Mesendoderm (in vitro differentiated cells): ENCODE measurements around the gene CSGALNACT2.

Experiments
- DNase-seq: peaks from one replicate; pipeline ENCODE4 v3.0.0; 2013
- H2AK5ac ChIP-seq: 2 replicates; pipeline ENCODE4 v1.6.1; 2013; ENCODE audit warnings: low read length, inconsistent platforms
- H2BK120ac ChIP-seq: 2 replicates; pipeline ENCODE4 v1.6.1; 2013; ENCODE audit warnings: low read depth, mild to moderate bottlenecking, low read length, moderate library complexity, mixed read lengths
- H2BK15ac ChIP-seq: replicated peaks from 2 replicates; pipeline ENCODE4 v1.6.1; 2013; ENCODE audit warnings: low read depth, mild to moderate bottlenecking, moderate library complexity
- H2BK5ac ChIP-seq: 2 replicates; pipeline ENCODE4 v1.6.1; 2013; ENCODE audit warnings: low read length, inconsistent platforms
- H3K18ac ChIP-seq: 2 replicates; pipeline ENCODE4 v1.6.1; 2013; ENCODE audit warnings: mild to moderate bottlenecking, low read length, mixed read lengths
- H3K23ac ChIP-seq: one replicate; pipeline ENCODE4 v1.6.1; 2013; ENCODE audit warnings: low read length
- H3K27ac ChIP-seq: 2 replicates; pipeline ENCODE4 v1.5.1; 2013; ENCODE audit warnings: low read depth, mild to moderate bottlenecking, inconsistent platforms, low read length, moderate library complexity
- H3K27me3 ChIP-seq: 2 replicates; pipeline ENCODE4 v1.6.1; 2013; ENCODE audit warnings: low read length, control low read depth, mild to moderate bottlenecking, inconsistent platforms; ENCODE audit not compliant: insufficient read depth, poor library complexity
- H3K36me3 ChIP-seq: 2 replicates; pipeline ENCODE4 v1.6.1; 2013; ENCODE audit warnings: low read length, inconsistent platforms; ENCODE audit not compliant: control insufficient read depth, insufficient read depth
- H3K4ac ChIP-seq: one replicate; pipeline ENCODE4 v1.6.1; 2013; ENCODE audit warnings: low read depth, mild to moderate bottlenecking, low read length, moderate library complexity
- H3K4me1 ChIP-seq: 2 replicates; pipeline ENCODE4 v1.6.1; 2013; ENCODE audit warnings: low read depth, low read length, inconsistent platforms; ENCODE audit not compliant: control insufficient read depth
- H3K4me2 ChIP-seq: 2 replicates; pipeline ENCODE4 v1.6.1; 2013; ENCODE audit warnings: low read length
- H3K4me3 ChIP-seq: 2 replicates; pipeline ENCODE4 v1.5.1; 2013; ENCODE audit warnings: mild to moderate bottlenecking, low read length
- H3K56ac ChIP-seq: one replicate; pipeline ENCODE4 v1.6.1; 2013; ENCODE audit warnings: low read length
- H3K79me1 ChIP-seq: 2 replicates; pipeline ENCODE4 v1.6.1; 2013; ENCODE audit warnings: low read length, inconsistent platforms
- H3K79me2 ChIP-seq: 2 replicates; pipeline ENCODE4 v1.6.1; 2013; ENCODE audit warnings: mild to moderate bottlenecking, low read length; ENCODE audit not compliant: control insufficient read depth, insufficient read depth
- H3K9ac ChIP-seq: 2 replicates; pipeline ENCODE4 v1.6.1; 2013; ENCODE audit warnings: low read length, inconsistent platforms
- H4K5ac ChIP-seq: one replicate; pipeline ENCODE4 v1.6.1; 2013; ENCODE audit warnings: low read length
- H4K8ac ChIP-seq: one replicate; pipeline ENCODE4 v1.6.1; 2013; ENCODE audit warnings: low read depth, mild to moderate bottlenecking, control low read depth, low read length, moderate library complexity
- WGBS: extraction: QIAGEN DNeasy Blood & Tissue Kit; methylation state at CpG from one replicate; pipeline ENCODE4 v1.1.7; 2013; ENCODE audit warnings: low lambda C conversion rate, missing lambda C conversion rate; ENCODE audit not compliant: insufficient coverage; ENCODE audit errors: extremely low coverage; 5-methylcytosine and 5-hydroxymethylcytosine counted together

CSGALNACT2 gene

DNA sequence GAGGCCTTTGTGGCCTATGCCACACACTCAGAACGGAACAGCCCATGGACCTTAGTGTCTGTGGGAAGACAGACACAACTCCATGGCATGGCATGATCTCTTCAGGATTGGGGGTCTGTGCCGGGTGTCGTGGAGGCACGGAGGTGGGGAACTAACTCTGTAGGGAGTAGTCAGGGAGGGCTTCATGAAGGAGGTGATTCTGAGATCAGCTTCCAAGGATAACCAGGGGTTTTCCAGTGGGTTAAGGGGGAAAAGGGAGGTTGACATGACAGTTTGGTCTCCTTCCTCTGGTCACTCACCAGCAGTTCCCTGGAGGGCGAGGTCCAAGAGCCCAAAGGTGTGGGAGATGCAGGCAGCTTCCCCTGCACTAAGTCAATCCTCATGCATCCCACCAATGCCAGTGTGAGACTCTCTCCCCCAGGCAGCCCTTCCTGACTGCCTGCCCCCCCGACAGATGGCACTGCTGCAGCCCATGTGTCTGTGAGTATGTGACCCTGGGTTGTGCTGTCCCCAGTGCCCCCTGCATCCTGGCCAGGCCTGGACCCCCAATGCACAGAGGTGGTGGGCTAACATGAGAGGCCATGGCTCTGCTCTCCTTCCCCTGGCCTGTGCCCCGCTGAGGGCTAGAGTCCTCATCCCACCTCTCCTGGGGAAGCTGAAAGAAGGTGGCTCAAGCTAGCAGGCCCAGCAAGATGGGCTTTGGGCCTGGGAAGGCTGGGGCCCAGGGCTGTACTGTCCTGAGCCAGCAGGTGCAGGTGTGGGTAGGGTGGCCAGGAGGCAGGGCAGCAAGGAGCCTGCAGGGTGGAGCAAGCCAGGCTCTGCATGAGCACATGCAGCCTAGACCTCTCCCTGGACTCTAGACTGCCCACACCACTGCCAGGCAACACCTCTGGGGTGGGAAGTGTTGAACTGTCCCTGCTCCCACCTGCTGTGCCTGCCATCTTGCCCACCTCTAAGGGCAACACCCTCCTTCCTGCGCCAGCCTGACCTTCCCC lies 88.9 kb downstream of the CSGALNACT2 start:
- no peak overlapping the region for H3K4ac ChIP-seq
- H2BK15ac ChIP-seq, result no peak overlapping the region
- no peak overlapping the region for H3K27ac ChIP-seq
- H3K79me1 ChIP-seq, result no peaks in the 10 kb centered on the region
- peaks cover 13% of the 10 kb centered on the region for H3K27me3 ChIP-seq
- no peak overlapping the region for H3K56ac ChIP-seq
- H2BK5ac ChIP-seq, result no peak overlapping the region
- no peak overlapping the region for H3K9ac ChIP-seq
- WGBS, result no CpG with 5 or more reads among the region's 8 CpGs
- H4K8ac ChIP-seq, result no peak overlapping the region
- H3K36me3 ChIP-seq, result no peaks in the 10 kb centered on the region
- no peaks in the 10 kb centered on the region for H3K79me2 ChIP-seq
- H2BK120ac ChIP-seq, result no peak overlapping the region
- H3K4me1 ChIP-seq, result no peaks in the 10 kb centered on the region
- DNase-seq, result no peak
- no peak overlapping the region for H3K23ac ChIP-seq
- no peak overlapping the region for H3K18ac ChIP-seq
- H4K5ac ChIP-seq, result no peak overlapping the region
- no peak overlapping the region for H3K4me2 ChIP-seq
- H3K4me3 ChIP-seq, result no peak overlapping the region
- H2AK5ac ChIP-seq, result no peak overlapping the region

DNA sequence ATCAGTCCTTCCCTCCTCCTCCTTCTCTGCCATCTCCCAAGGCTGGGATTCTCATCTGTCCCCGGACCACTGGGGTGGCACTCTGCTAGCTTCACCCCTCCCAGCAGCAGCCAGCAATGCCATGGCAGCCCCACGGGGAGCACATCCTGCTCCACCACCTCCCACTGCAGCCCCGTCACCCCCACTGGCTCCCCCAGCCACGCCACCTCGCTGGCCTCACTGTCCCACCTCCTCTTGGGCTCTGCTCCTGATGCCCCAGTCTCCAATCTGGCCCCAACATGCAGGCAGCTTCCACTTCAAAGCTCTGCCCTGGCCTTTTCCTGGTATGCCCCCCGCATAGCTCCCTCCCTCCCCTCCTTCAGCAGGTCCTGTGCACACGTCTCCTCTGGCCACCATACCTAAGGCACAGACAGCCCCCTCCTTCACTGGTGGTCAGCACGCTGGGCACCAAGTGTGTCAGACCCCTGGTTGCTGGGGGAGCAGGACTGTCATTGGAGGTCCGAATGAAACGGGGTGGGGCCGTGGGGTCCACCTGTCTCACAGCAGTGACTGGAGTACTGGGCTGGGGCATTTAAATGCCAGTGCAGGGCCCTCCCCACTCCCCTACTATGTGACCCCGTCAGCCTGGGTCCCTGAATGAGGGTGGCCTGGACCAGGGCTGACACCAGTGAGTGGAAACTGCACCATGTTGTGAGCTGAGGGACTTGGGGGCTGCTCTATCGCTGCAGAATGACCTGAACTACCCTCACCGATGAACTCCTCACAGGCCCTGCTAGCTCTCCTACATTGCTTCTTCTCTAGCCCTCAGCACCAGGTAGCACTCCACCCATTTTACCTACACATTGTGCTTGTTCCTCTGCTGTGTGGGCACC lies 89.9 kb downstream of the CSGALNACT2 start:
- WGBS, result no CpG with 5 or more reads among the region's 14 CpGs
- no peak overlapping the region for H3K4ac ChIP-seq
- no peaks in the 10 kb centered on the region for H3K79me1 ChIP-seq
- no peak overlapping the region for H3K9ac ChIP-seq
- H3K27me3 ChIP-seq, result peaks cover 13% of the 10 kb centered on the region
- DNase-seq, result no peak
- no peak overlapping the region for H3K27ac ChIP-seq
- H3K4me3 ChIP-seq, result no peak overlapping the region
- H3K56ac ChIP-seq, result no peak overlapping the region
- no peak overlapping the region for H3K18ac ChIP-seq
- no peak overlapping the region for H3K4me2 ChIP-seq
- no peak overlapping the region for H2BK15ac ChIP-seq
- no peak overlapping the region for H3K23ac ChIP-seq
- H4K8ac ChIP-seq, result no peak overlapping the region
- H3K79me2 ChIP-seq, result no peaks in the 10 kb centered on the region
- no peaks in the 10 kb centered on the region for H3K4me1 ChIP-seq
- no peak overlapping the region for H2BK120ac ChIP-seq
- no peak overlapping the region for H2AK5ac ChIP-seq
- H4K5ac ChIP-seq, result no peak overlapping the region
- no peak overlapping the region for H2BK5ac ChIP-seq
- no peaks in the 10 kb centered on the region for H3K36me3 ChIP-seq

DNA sequence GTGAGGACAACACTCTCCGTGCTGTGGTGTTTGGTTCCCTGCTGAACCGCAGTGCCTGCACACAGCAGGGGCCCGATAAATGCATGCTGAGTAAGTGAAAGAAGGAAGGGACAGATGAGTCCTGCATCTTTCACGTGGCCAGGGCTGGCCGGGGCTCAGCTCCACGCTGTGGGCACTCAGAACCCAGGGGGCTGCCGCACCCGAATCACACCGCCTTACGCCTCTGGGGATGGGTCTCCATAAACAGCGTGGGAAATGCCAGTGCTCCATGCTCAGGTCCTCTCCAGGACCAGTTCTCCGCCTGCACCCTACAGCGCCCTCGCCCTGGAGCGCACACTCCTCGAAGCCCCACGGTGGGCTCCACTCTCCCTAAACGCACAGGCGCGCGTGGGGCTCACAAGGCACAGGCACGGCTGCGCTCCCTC lies 90.5 kb downstream of the CSGALNACT2 start:
- H4K5ac ChIP-seq, result no peak overlapping the region
- H3K4me2 ChIP-seq, result peak overlapping the region; percentile 56
- H3K36me3 ChIP-seq, result no peaks in the 10 kb centered on the region
- no peak overlapping the region for H4K8ac ChIP-seq
- H3K27ac ChIP-seq, result no peak overlapping the region
- peaks cover 13% of the 10 kb centered on the region for H3K27me3 ChIP-seq
- no peaks in the 10 kb centered on the region for H3K4me1 ChIP-seq
- DNase-seq, result no peak
- no peak overlapping the region for H3K4ac ChIP-seq
- no peaks in the 10 kb centered on the region for H3K79me1 ChIP-seq
- no CpG with 5 or more reads among the region's 23 CpGs for WGBS
- no peak overlapping the region for H3K23ac ChIP-seq
- H2BK120ac ChIP-seq, result no peak overlapping the region
- H2BK5ac ChIP-seq, result no peak overlapping the region
- no peak overlapping the region for H3K4me3 ChIP-seq
- no peak overlapping the region for H2BK15ac ChIP-seq
- H3K79me2 ChIP-seq, result no peaks in the 10 kb centered on the region
- no peak overlapping the region for H3K18ac ChIP-seq
- H3K9ac ChIP-seq, result no peak overlapping the region
- H3K56ac ChIP-seq, result peak overlapping the region; percentile 25
- H2AK5ac ChIP-seq, result no peak overlapping the region

DNA sequence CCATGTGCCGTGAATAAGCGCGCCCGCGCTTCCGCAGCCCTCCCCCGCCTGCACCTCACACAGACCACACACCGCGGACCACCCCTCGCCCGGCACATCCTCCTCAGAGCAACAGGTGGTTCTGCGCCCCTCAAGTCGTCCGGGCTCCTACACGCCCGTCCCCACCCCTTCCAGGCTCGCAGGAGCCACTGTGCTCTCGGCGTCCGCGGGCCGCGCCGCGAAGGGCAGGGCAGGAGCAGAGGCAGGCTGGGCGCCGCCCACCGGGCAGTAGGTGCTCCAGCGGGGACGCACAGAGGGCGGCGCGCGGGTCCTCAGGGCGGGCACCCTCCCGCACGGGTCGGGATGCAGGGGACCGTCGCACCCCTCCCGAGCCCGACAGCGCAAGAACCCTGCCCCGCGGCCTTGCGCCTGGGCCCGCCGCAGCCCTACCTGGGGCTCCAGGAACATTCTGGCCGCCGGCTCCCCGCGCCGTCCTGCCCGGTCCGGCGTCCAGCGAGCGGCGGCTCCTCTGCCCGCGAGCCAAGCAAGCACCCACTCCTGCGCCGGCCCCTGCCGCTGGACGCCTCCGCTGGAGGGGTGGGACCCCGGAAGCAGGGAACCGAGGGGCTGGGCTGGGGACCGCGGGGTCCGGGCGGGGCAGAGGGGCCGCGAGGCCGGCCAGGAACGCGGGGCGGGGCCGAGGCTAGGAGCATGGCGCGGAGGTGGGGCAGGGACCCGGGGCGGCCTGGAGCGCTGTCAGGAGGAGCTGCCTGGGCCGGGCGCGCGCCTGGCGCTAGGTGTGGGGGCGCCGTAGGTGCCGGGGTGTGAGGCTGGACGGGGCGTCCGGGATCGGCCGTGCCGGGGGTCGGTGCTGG lies 91.2 kb downstream of the CSGALNACT2 start:
- Histone ChIP-seq H3K56ac (peak overlapping the region; percentile 81), H2BK5ac (no peak overlapping the region), H3K18ac (no peak overlapping the region), H3K4ac (no peak overlapping the region), H2BK15ac (no peak overlapping the region), H4K5ac (no peak overlapping the region), H3K4me1 (no peaks in the 10 kb centered on the region), H3K27me3 (peaks cover 13% of the 10 kb centered on the region), H3K9ac (no peak overlapping the region), H3K27ac (no peak overlapping the region), H3K23ac (no peak overlapping the region), H3K4me2 (peak overlapping the region; percentile 56), H3K79me2 (no peaks in the 10 kb centered on the region), H3K4me3 (no peak overlapping the region), H2AK5ac (no peak overlapping the region), H4K8ac (no peak overlapping the region), H3K79me1 (no peaks in the 10 kb centered on the region), H2BK120ac (no peak overlapping the region), H3K36me3 (no peaks in the 10 kb centered on the region)
- DNase-seq, result no peak
- WGBS, result no CpG with 5 or more reads among the region's 99 CpGs

DNA sequence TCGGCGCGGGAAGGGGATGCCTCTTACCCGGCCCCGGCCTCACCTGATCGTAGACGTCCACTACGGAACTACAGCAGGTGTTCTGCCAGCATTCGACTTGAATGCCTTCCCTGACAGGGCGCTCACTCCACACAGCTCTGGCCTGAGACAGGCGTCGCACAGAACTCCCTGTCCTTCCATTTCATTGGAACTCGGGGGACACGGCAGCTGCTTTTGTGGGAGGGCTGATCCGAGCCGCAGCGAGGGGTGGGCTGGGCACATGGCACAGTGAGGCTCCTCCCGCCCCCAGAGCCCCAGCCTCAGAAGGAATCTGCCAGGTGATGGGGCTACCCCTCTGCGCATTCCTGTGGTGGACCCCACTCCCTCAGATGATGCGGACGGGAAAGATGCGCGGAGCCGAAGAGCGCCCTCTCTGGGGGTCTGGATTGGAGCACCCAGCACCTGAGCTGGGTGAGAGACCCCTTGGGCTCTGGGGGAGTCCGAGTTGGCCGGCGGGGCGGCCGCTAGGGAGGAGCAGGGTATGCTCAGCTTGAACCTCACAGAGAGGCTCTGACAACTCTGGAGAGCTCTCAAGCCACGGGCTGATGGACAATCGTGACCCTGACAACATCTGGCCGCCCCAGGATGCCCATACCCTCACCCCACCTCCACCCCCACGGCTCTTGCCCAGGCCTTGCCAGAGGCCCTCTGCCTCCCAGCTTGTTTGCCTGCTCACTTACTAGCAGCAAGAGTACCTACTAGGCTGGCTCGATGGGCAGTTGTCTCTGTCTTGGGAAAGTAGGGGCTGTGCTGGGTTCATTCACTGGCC lies 92.1 kb downstream of the CSGALNACT2 start:
- H3K56ac ChIP-seq, result no peak overlapping the region
- no peaks in the 10 kb centered on the region for H3K36me3 ChIP-seq
- no peak overlapping the region for H3K9ac ChIP-seq
- H3K4me3 ChIP-seq, result no peak overlapping the region
- H2BK120ac ChIP-seq, result no peak overlapping the region
- no peaks in the 10 kb centered on the region for H3K79me2 ChIP-seq
- no peak for DNase-seq
- no peaks in the 10 kb centered on the region for H3K4me1 ChIP-seq
- no peaks in the 10 kb centered on the region for H3K79me1 ChIP-seq
- no peak overlapping the region for H3K23ac ChIP-seq
- WGBS, result no CpG with 5 or more reads among the region's 35 CpGs
- H3K27ac ChIP-seq, result no peak overlapping the region
- H3K4ac ChIP-seq, result no peak overlapping the region
- H2AK5ac ChIP-seq, result no peak overlapping the region
- no peak overlapping the region for H2BK5ac ChIP-seq
- no peak overlapping the region for H4K8ac ChIP-seq
- H3K18ac ChIP-seq, result no peak overlapping the region
- peak overlapping the region; percentile 15 for H3K4me2 ChIP-seq
- H4K5ac ChIP-seq, result no peak overlapping the region
- no peak overlapping the region for H2BK15ac ChIP-seq
- H3K27me3 ChIP-seq, result peaks cover 13% of the 10 kb centered on the region
